GM19035 (cell line): ENCODE results near the gene CAMSAP1.
"Not testable (repeated sequence)": the region's sequence is repeated elsewhere in the genome, so short reads cannot be mapped to it uniquely, and the experiment has no call there.

Experiments used
- ATAC-seq: cut with Tn5 transposase; IDR thresholded peaks from one replicate; pipeline ENCODE4 v1.9.1; 2021; ENCODE audit not compliant: unreplicated experiment

CAMSAP1 gene

DNA sequence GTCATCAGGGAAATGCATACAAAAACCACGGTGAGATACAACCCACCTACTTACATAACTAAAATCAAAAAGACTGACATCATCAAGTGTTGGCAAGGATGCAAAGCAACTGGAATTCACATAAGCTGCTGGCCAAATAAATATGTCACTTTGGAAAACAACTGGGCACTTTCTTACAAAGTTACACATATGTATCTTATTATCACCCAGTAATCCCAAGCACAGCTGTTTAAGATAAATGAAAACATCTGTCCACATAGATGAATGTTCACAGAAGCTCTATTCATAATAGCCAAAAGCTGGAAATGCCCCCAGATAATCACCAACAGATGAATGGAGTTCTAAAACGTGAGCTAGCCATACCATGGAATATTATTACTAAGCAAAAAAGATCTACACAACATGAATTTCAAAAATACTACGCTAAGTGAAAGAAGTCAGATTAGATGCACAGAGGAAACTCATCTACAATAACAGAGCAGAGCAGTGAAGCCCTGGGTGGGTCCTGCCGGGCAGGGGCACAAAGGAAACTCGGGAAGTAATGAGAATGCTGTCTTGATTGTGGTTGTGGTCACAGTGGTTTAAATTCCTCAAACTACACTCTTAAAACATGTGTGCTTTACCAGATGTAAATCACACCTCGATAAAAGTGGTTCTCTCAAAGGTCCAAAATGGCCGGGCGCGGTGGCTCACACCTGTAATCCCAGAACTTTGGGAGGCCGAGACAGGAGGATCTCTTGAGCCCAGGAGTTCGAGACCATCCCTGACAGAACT, 8.5 kb downstream of the CAMSAP1 start:
- no peak for ATAC-seq

DNA sequence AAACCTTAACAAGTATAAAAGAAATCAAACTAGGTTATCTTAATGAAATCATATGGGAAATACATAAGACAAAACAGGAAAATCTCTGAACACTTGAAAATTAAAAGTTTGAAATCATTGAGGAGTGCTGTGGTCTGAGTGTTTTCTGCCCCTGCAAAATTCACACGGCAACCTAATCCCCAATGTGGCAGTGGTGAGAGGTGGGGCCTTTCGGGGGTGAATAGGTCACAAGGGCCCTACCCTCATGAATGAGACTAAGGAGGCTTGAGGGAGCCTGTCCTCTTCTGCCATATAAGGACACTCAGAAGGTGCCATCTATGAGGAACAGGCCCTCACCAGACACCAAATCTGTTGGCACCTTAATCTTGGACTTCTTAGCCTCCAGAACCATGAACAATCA, 10.7 kb downstream of the CAMSAP1 start:
- no peak for ATAC-seq

DNA sequence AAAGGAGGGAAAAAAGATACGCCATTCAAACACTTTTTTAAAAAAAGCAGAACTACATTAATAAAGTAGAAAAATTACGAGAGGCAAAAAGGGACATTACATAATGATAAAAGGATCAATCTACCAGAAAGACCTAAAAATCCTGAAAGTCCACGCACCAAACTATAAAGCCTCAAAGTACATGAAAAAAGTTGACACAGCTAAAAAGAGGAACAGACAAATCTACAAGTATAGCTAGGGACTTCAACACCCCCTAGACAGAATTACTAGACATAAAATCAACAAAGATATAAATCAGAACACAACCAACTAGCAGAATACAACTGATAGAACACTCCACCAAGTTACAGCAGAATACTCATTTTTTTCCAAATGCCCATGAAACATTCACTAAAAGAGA, 11.1 kb downstream of the CAMSAP1 start:
- ATAC-seq: no peak

DNA sequence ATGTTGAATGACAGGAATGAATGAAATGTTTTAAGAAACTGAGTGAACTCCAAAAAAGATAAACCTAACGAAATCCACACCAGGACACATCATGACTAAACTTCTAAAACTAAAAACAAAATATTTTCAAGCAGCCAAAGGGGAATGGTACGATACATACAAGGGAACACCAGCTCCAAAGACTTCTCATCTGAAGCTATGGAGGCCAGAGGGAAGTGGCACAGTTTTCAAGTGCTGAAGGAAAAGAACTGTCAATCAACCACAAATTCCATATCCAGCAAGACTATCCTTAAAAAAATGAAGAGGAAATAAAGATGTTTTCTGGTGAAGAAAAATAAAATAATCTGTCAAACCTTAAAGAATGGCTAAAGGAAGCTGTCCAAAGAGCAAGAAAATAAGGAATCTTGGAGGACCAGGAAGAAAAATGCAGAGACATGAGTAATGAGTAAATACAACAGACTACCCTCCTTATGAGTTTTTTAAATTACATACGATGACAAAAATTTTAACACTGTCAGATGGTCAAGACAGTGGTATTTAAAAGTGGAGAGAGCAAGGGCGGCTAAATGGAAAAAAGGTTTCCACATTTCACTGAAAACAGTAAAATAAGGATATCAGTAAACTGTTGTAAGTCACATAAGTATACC, 12.0 kb downstream of the CAMSAP1 start:
- no peak for ATAC-seq

DNA sequence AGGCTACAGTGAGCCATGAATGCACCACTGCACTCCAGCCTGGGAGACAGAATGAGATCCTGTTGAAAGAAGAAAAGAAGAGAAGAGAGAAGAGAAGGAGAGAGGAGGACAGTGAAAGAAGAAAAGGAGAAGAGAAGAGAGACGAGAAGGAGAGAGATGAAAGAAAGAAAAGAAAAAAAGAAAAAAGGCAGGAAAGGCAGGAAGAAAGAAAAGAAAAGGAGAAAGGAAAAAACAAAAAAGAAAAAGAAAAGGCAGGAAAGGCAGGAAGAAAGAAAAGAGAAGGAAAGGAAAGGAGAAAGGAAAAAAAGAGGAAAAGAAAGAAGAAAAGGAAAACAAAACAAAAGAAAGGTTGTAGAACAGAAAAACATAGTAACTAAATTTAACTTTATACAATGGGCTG, 14.2 kb downstream of the CAMSAP1 start:
- no peak for ATAC-seq

DNA sequence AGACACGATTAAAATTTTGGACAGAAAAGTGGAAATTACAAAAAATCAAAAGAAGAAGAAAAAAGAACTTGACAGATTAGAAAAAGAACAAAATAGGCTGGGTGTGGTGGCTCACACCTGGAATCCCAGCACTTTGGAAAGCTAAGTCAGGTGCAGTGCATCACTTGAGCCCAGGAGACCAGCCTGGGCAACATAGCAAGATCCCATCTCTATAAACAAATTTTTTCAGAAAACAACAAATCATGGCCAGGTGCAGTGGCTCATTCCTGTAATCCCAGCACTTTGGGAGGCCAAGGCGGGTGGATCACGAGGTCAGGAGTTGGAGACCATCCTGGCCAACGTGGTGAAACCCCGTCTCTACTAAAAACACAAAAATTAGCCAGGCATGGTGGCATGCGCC, 15.0 kb downstream of the CAMSAP1 start:
- not testable (repeated sequence) for ATAC-seq

DNA sequence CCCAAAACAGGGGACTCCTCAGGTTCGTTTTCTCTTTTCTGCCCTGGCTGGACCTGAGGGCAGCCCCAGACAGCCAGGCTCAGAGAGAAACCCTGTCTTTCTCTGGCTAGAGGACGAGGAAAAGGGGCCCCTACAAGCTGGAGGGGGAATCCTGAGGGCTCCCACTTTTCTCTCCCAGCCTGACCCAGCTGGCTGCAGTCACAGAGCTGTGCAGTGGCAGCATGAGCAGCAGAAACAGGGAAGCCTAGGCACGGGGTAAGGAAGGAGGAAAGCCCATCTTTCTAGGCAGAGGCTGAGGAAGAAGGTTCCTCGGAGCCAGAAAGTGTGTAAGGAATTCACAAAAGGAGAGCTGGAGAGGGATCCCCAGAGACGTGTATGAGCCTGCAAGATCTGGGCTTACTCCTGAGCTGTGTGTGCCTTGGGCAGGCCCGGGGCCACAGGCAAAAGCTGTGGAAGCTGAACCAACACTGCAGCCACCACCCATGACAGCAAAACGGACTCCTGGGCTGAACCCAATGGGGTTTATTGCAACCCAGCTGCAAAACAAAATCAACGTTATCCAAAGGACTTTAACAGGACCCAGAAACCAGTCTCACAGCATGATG, 16.2 kb downstream of the CAMSAP1 start:
- ATAC-seq: no peak

DNA sequence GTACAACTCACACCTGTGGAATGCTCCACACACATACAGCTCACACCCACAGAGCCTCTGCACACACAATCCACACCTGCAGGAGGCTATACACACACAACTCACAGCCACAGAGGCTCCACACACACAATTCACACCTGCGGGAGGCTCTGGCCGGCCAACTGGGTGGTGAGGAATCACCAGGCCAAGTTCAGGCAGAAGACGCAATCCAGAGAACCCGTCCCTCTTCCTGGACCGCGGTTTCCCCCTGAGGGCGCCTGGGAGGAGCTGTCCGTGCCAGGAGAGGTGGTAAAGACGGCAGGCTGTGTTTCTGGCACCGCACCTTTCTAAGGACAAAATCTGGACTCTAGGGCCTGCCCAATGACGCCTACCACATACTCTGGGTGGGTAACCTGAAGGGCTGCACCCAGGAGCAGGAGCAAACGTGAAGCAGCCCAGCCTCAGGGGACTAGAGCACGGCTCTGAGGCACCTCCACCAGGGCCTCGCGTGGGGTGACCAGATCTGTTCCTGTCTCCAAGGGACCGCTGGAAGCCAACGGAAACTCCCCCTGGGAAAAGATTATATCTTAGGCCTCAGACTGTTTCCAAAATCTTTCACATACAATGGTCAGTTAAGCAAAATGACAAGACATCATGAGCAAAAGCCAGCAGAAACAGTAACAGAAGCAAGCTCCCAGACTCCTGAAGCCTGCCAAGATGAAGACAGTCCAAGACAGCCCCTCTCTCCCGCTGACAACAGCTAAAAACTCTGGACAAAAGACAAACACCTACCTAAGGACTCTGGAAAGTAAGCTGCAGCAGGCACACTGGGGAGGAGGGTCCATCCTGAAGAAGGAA, 16.9 kb downstream of the CAMSAP1 start:
- ATAC-seq: no peak

DNA sequence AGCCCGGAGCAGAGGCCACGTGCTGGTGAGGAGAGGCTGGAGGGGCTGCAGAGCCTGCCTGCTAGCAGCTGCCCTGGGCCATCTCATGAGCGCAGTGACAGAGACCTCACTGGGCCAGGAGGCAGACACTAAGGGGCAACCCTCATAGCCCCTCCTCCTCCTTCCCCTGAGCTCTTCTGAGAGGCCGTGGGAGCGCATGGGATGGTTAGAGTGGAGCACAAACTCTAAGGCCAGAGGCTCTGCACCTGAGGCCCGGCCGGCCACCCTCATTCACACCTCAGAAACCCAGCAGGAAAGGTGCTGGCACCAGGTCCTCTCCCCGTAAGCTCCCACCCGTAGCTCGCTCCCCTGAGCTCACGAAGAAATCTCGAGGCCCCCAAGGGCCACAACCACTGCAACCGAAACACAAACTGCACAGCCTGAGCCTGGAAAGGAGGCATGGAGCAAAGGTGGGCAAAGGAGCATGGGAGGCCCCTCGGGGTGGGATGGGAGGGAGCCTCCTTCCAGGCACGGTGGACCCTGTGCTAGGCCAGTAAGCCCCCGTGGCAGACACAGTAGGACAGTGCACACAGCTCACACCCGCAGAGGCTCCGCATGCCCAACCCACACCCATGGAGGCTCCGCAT, 17.7 kb downstream of the CAMSAP1 start:
- no peak for ATAC-seq

DNA sequence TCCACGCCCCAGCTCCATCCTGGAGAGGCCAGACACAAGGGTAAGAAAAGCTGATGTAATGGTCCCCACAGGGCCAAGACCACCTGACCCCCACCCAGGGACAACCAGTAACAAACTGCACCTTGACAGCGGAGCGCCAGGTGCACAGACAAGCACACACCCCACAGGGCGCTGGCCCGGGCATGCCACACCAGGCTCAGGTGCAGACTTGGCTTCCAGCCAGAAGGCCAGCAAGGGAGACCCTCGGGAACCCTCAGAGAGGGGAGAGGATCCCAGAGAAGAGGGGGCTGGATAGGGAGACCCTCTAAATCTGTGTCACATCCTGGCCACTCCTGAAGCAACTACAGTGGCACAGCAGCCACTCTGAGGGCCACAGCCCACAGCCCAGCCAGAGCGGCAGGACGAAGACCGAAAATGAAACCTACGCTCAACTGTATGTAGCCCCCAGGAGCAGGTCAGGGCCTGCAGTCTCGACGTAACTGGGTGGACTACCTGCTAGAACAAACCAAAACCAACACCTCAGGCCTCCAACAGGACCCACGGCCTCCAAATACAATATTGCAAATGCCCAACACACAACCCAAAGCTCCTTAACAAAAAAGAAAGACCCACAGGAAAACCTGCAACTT, 18.5 kb downstream of the CAMSAP1 start:
- ATAC-seq: no peak

DNA sequence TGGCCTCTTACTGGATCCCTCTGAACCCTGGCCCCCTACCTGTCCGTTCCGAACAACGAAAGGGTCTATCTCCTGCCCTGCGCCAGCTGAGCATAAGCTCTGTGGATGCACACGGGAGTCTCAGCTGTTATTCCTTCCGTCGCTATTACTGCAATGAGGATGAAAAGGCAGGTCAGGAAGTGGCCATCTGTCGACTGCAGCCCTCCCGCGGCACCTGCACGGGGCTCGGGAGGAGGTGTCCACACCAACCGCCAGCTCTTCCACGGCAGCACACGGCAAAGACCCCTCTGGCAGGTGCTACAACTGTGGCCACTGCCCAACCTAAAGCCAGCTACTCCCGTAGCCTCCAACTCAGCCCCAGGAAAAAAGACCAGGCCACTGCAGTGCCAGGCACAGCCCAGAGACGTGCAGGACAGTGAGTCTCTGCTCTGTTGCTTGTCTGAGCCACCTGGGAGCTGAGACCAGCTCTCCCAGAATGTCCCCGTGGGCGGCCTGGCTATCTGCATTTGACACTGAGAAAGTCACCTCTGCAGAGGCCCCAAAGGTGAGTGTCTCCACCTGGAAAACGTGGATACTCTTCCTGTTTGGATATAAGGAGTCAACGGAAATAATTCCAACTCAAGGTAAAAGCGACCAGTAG, 19.1 kb downstream of the CAMSAP1 start:
- no peak for ATAC-seq

DNA sequence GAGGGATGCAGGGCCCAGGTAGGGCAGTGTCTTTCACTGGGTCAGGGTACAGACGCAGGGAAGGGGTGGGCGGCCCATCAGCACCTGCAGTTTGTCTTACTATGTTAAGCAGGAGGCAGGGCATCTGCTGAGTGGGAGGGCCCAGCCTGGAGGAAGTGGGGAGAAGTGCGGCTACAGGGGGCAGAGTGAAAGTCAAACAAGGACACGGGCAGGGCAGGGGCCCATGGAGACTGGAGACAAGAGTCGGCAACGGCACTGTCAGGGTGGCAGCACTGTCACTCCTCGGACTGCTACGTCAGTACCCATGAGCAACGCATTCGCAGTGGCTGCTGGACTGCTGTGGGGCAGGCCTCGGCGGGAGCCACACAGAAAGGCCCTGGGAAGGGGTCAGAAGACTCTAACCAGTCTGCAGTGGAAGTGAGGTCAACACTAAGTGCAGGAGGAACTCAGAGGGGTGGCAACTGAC, 19.7 kb downstream of the CAMSAP1 start:
- ATAC-seq: no peak

DNA sequence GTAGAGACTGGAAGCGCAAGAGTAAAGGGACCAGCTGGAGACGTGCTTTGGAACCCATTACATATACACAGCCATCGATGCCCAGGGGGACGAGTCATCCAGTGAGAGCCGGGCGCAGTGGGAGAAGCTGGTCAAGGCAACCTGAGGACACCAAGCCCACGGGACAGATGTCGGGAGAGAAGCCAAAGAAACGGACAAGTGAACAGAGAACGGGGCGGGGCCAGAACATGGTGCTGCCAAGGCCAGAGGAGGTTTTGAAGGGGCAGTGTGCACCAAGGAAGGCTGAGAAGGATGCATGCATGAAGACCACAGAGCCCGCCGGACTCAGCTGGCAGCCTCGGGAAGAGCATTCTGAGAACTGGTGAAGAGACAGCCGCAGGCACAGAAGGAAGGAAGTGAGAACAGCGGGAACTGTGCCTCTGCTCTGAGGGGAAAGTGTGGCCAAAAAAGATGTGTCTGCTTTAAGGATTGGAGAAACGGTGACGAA, 20.3 kb downstream of the CAMSAP1 start:
- no peak for ATAC-seq

DNA sequence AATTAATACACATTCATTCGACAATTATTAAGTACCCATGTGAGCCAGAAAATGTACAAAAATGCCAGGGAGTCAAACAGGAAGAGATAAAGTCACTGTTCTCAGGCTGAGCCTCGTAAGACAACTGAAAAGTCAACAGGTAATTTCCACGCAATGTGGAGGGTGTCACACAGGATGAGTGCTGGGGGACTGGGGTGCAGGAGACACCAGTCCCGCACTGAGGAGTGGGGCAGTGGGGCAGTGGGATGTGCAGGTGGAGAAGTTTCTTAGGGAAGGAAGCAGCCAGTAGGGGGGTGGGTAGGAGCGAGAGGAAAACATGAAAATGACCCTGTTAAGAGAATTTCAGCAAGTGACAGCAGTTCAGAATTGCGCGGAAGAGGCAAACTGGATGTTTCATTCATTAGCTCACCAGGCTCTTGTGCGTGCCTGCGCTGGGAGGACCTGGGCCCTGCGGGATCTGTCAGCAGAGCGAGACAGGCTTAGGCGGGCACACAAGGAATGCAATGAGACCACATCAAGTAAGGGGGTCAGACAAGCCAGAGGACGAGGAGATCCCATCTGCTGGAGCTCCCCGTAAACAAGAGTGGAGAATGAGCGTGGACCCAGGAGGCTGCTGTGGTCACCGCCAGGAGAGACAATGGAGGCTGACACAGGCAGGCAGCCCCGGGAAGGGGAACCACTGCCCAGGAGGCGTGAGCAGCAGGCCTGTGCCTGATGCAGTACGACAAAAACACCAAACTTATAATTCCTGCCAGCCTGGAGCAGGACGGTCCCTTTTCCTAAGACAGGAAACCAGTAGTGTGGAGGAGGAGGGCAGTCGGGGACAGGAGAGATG, 21.0 kb downstream of the CAMSAP1 start:
- ATAC-seq: no peak

DNA sequence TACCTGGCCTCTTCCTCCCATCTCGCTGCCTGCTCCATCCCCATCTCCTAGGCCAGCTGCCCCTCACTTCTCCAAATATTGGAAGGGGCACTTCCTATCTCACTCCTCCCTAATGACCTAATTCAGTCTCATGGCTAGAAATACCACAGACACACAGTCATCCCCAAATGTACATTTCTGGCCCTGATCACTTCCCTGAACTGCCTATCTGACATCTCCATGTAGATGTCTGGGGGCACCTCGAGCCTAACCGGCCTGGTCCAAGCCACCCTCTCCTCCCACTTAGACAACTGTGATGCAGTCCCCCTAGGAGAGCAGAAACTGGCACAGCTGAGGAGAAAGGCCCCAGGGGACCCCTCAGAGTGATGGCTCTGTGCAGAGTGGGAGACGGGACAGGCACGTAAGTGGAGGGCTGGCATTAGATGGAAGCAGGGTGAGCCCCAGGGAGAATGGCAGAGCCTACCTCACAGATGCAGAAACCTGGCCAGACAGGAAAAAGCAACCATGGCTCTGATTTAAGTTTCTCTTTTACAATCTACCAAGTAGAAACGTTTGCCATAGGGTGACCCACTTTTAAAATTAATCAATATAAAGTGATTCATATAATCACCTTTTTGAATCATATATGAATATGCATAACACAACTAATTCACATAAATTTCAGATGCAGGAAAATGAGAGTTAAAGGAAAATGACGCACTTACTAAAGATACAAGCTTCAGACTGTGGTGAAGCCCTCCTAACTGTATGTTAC, 22.1 kb downstream of the CAMSAP1 start:
- ATAC-seq: no peak

DNA sequence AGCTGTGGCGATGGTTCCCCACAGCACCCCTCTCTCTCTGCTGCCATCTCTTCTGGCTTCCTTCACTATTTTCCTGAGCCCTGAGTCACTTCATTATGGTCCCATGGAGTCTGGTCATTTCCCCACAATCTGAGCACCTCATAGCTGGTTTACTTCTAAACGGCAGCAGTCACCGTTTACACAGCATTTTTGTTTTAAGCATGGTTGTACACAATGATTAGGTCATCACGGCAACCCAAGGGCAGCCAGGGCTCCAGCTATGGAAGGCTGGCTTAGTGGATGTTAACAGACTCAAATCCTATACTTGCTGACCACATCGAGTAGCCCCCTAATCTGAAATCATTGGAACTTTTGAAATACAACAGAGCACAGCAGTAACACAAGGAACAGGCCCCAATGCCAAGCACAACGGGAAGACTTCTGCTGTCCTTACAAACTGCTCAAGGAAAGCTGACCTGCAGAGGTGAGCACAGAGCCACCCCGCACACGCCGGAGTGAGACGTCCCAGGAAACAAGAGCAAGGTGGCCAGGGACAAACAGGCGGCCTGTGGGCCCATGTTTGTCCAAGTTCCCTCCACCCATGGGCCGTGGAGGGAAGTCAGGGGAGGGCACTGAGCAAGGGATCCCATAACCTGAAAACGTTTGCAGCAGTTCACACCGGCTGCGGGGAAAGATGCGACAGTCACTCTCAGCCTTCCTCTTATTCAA, 22.9 kb downstream of the CAMSAP1 start:
- ATAC-seq: no peak

DNA sequence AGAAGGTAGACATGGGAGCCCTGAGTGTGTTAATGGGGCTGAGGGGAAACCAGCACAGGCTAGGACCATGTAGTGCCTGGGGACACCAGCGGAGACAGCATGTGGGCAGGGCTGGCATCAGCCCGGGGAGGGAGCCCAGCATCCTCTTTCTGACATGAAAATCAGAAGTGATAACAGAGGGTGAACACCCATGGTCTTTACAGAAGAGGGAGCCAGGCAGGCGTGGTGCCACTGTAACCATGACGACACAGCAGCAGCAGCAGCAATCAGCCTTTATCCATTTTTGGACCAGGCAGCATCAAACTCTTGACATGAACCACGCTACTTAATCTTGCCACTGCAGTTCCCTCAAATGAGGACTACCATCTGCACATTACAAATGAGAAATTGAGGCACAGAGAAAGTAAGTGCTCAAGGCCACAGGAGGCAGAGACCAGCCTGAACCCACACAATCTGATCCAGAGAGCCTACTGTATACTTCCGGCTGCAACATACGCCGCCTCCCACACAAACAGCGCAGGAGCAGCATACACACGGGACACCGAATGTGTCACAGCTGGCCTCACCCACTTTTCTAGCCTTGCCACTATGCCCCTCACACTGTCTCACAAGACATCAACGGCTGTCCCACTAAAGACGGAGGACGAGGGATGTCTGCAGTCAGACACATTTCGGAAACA, 23.8 kb downstream of the CAMSAP1 start:
- ATAC-seq: no peak
